CD4-positive, CD25-positive, alpha-beta regulatory T cell (primary cell): ENCODE measurements around the gene GPS1. TPM values are rescaled to one million over a fixed set of nuclear protein-coding genes. Genes with fewer than 3 reads are reported as not detected.

Experiments
- ATAC-seq, 2 donors: fragments of 150-1000 bp; cut with Tn5 transposase; one replicate each; pipeline ENCODE4 v1.10.0; 2021; ENCODE audit warnings: low read depth in 2 of 2, moderate number of reproducible peaks in 2 of 2, moderate library complexity in 1 of 2
- DNase-seq, 3 donors: peaks; one replicate each; pipeline versions ENCODE4 v3.0.0 to v3.0.0-alpha.2; 2012 to 2022; ENCODE audit warnings: mixed read lengths in 1 of 3
- H3K27ac ChIP-seq: one replicate; pipeline ENCODE4 v1.7.0; 2013; ENCODE audit warnings: mild to moderate bottlenecking, low read length; ENCODE audit not compliant: insufficient read depth, poor library complexity, severe bottlenecking
- H3K27me3 ChIP-seq: one replicate; pipeline ENCODE4 v1.7.0; 2013; ENCODE audit warnings: low read length; ENCODE audit not compliant: control insufficient read depth, insufficient read depth
- H3K36me3 ChIP-seq: one replicate; pipeline ENCODE4 v1.7.0; 2013; ENCODE audit warnings: mild to moderate bottlenecking, low read length, moderate library complexity; ENCODE audit not compliant: control insufficient read depth, insufficient read depth
- H3K4me1 ChIP-seq: 2 replicates; pipeline ENCODE4 v1.7.0; 2013; ENCODE audit warnings: mild to moderate bottlenecking, low read length; ENCODE audit not compliant: insufficient read depth, control insufficient read depth, poor library complexity, severe bottlenecking
- H3K4me3 ChIP-seq: one replicate; pipeline ENCODE4 v1.7.0; 2013; ENCODE audit warnings: low read depth, mild to moderate bottlenecking, low read length, moderate library complexity
- H3K9me3 ChIP-seq, 2 experiments: 1 replicate in 1 of 2; 2 replicates in 1 of 2; pipeline ENCODE4 v1.7.0; 2013; ENCODE audit warnings: low read length in 2 of 2, mild to moderate bottlenecking in 1 of 2, moderate library complexity in 1 of 2; ENCODE audit not compliant: control insufficient read depth in 2 of 2
- H3K27ac Mint-ChIP-seq, 3 donors: one replicate each; pipeline ENCODE4 v1.8.0; 2020 to 2022; ENCODE audit warnings: mild to moderate bottlenecking in 3 of 3, mixed read lengths in 3 of 3, moderate library complexity in 2 of 3
- H3K27me3 Mint-ChIP-seq: one replicate; pipeline ENCODE4 v1.8.0; 2022; ENCODE audit warnings: mild to moderate bottlenecking, mixed read lengths
- H3K36me3 Mint-ChIP-seq: one replicate; pipeline ENCODE4 v1.8.0; 2020; ENCODE audit warnings: mixed read lengths
- H3K4me1 Mint-ChIP-seq, 4 donors: one replicate each; pipeline ENCODE4 v1.8.0; 2020 to 2022; ENCODE audit warnings: mixed read lengths in 4 of 4, mild to moderate bottlenecking in 1 of 4
- H3K4me3 Mint-ChIP-seq, 4 donors: one replicate each; pipeline ENCODE4 v1.8.0; 2020 to 2022; ENCODE audit warnings: mild to moderate bottlenecking in 4 of 4, mixed read lengths in 4 of 4, moderate library complexity in 3 of 4
- H3K9me3 Mint-ChIP-seq, 7 donors: one replicate each; pipeline ENCODE4 v1.8.0; 2020 to 2022; ENCODE audit warnings: mixed read lengths in 7 of 7, mild to moderate bottlenecking in 3 of 7, moderate library complexity in 2 of 7
- polyA plus RNA-seq, 4 donors: library from polyadenylated mRNA; unstranded; fragments of 300-500 nt; fragmentation: Illumina TruSeq; gene quantifications; one replicate each; pipeline ENCODE4 v1.2.3, GENCODE V29; 2021
- total RNA-seq: library from RNA; stranded (reverse); gene quantifications from one replicate; pipeline ENCODE4 v1.2.3, GENCODE V29; 2022

Gene GPS1
- total and polyA plus RNA-seq, 5 donors from 2014 or later = 87.5 to 170 (median 153) TPM

DNA sequence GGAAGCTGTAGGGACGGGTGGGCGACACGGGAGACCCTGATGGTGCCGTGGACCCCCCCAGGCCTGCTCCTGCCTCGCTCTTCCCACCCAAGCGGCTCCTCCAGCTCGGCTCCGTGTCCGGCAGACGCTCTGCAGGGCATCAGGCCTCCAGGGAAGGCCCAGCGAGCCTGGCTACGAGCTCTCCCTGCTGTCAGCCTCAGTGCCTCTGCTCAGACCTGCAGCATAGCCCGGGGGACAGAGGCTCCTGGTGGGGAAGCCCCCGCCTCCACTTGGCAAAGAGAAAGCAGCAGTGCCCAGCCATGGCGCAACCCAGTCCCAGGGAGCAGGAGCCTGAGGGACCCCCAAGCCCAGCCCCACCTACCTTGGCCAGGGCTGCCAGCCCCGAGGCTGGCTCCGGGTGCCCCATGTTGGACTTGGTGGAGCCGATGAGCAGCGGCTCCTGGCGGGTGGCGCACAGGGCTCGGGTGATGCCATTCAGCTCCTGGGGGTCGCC, 40.4 kb downstream of the GPS1 start:
- no peak overlapping the region for H3K27ac Mint-ChIP-seq
- peaks cover 0 to 4% (median 0%) of the 10 kb centered on the region in 4 donors for H3K4me1 Mint-ChIP-seq
- H3K27me3 ChIP-seq = no peaks in the 10 kb centered on the region
- no peak for DNase-seq
- no peak for ATAC-seq
- H3K36me3 Mint-ChIP-seq = no peaks in the 10 kb centered on the region
- no peak overlapping the region for H3K27ac ChIP-seq
- H3K4me1 ChIP-seq = peaks cover 10% of the 10 kb centered on the region
- H3K4me3 ChIP-seq = no peak overlapping the region
- no peaks in the 10 kb centered on the region for H3K9me3 Mint-ChIP-seq
- H3K36me3 ChIP-seq = peaks cover 20% of the 10 kb centered on the region
- H3K9me3 ChIP-seq = no peaks in the 10 kb centered on the region
- no peaks in the 10 kb centered on the region for H3K27me3 Mint-ChIP-seq
- H3K4me3 Mint-ChIP-seq = no peak overlapping the region

DNA sequence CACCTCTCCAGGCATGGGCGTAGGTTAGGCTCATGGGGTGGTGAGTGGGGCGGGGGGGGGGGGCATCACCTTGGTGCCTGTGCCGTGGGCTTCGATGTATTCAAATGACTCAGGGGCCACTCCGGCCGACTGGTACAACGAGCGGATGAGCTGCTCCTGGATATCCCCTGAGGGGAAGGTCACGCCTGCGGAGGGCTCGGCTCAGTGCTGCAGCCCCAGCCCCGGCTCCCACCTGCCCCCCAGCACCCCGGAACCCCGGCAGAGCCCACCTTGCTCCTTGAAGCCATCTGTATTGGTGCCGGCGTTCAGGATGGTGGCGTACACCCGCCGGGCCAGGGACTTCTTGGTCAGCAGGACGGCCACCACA, 40.9 kb downstream of the GPS1 start:
- DNase-seq (no peak), ATAC-seq (no peak)
- no peak overlapping the region for H3K4me3 ChIP-seq
- peaks cover 20% of the 10 kb centered on the region for H3K36me3 ChIP-seq
- H3K27ac Mint-ChIP-seq = no peak overlapping the region
- H3K9me3 ChIP-seq = no peaks in the 10 kb centered on the region
- H3K27me3 ChIP-seq = no peaks in the 10 kb centered on the region
- H3K9me3 Mint-ChIP-seq = no peaks in the 10 kb centered on the region
- H3K4me3 Mint-ChIP-seq = no peak overlapping the region
- no peaks in the 10 kb centered on the region for H3K36me3 Mint-ChIP-seq
- peaks cover 12% of the 10 kb centered on the region for H3K4me1 ChIP-seq
- no peaks in the 10 kb centered on the region for H3K27me3 Mint-ChIP-seq
- peaks cover 0 to 4% (median 0%) of the 10 kb centered on the region in 4 donors for H3K4me1 Mint-ChIP-seq
- no peak overlapping the region for H3K27ac ChIP-seq

- Histone ChIP-seq H3K4me1 (peaks cover 12% of the 10 kb centered on the region), H3K9me3 (no peaks in the 10 kb centered on the region), H3K27ac (no peak overlapping the region), H3K4me3 (no peak overlapping the region), H3K27me3 (no peaks in the 10 kb centered on the region), H3K36me3 (peaks cover 18% of the 10 kb centered on the region)
- H3K27me3 Mint-ChIP-seq = no peaks in the 10 kb centered on the region
- peaks cover 0 to 4% (median 0%) of the 10 kb centered on the region in 4 donors for H3K4me1 Mint-ChIP-seq
- H3K9me3 Mint-ChIP-seq = no peaks in the 10 kb centered on the region
- H3K36me3 Mint-ChIP-seq = no peaks in the 10 kb centered on the region
- H3K27ac Mint-ChIP-seq = no peak overlapping the region
- no peak overlapping the region for H3K4me3 Mint-ChIP-seq
- no peak for DNase-seq
- no peak for ATAC-seq
Measured at GRCh38 chr17:82092995-82093751, 41.5 kb downstream of the GPS1 start.

DNA sequence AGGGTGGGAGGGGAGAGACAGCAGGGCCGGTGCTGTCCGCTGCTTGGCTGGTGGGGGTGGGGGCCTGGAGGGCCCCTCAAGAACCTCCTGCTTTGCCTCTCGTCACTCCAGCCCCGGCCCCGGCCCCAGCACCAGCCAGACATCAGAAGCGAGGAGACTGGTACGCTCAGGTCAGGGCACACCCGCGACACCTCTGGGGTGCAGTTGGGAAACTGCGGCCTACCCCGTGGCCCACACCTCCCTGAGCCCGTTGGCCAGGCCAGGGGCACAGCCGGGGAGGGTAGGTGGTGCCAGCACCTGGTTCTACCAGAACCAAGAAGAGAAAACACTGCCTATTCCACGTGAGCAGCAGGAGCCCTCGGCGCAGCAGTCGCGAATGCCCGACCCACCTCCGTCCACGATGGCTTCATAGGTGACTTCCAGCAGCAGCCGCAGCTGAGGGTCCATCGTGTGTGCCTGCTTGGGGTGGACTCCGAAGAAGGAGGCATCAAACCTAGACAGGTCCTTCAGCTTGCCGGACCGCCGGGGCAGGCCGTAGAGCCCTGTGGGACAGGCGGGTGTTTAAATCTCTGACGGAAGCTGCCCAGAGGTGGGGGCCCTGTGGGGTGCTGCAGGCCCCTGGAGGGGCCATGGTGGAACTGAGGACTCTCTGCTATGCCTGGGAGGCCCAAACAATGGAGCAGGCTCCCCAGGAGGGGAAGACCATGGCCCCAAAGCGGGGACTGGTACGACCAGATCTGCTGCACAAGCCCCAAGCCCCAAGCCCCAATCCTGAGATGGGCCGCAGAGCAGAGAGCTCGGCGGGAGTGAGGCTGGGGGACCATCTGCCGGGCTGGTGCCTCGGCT, 43.5 kb downstream of the GPS1 start:
- H3K27ac ChIP-seq = no peak overlapping the region
- Mint-ChIP-seq H3K27ac (no peak overlapping the region), H3K27me3 (no peaks in the 10 kb centered on the region), H3K4me3 (peak overlapping the region in 3 of 4 donors; percentile 16 to 58 (median 35)), H3K4me1 (peaks cover 0 to 13% (median 2%) of the 10 kb centered on the region in 4 donors), H3K36me3 (no peaks in the 10 kb centered on the region), H3K9me3 (no peaks in the 10 kb centered on the region)
- no peaks in the 10 kb centered on the region for H3K27me3 ChIP-seq
- no peaks in the 10 kb centered on the region for H3K9me3 ChIP-seq
- no peak overlapping the region for H3K4me3 ChIP-seq
- ATAC-seq (no peak), DNase-seq (no peak)
- peaks cover 21% of the 10 kb centered on the region for H3K4me1 ChIP-seq
- peaks cover 10% of the 10 kb centered on the region for H3K36me3 ChIP-seq

GRCh38 chr17:82095777-82096708, 44.3 kb downstream of the GPS1 start:
- Mint-ChIP-seq H3K27ac (no peak overlapping the region), H3K4me1 (peaks cover 0 to 13% (median 2%) of the 10 kb centered on the region in 4 donors), H3K27me3 (no peaks in the 10 kb centered on the region), H3K36me3 (no peaks in the 10 kb centered on the region), H3K9me3 (no peaks in the 10 kb centered on the region), H3K4me3 (peak overlapping the region; percentile 35 to 52 (median 42))
- Histone ChIP-seq H3K27ac (no peak overlapping the region), H3K9me3 (no peaks in the 10 kb centered on the region), H3K4me1 (peaks cover 21% of the 10 kb centered on the region), H3K27me3 (no peaks in the 10 kb centered on the region), H3K36me3 (peaks cover 10% of the 10 kb centered on the region), H3K4me3 (no peak overlapping the region)
- no peak for DNase-seq
- no peak for ATAC-seq

DNA sequence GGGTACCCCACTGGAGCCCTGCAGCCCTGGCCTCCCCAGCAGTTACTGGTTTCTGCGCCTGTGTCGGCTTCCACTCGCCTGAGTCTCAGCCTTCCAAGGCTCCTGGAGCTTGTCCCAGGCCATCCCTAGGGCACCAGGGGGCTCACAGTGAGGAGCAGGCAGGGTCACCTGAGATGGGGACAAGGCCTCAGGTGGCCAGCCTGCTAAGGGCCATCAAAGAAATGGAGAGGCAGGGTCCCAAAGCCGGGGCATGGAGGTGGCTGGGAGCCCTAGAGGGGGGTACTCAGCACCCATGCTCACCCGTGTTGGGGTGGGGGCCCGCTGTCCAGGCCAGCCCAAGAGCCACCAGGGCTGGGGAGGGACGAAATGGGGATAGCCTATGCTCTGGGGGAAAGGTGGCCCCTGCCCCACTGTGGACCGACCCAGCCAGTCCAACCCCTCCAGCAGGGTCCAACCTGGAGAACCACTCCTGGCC, 45.0 kb downstream of the GPS1 start:
- H3K9me3 ChIP-seq = no peaks in the 10 kb centered on the region
- H3K4me3 Mint-ChIP-seq = peak overlapping the region; percentile 47 to 89 (median 71)
- H3K4me1 ChIP-seq = peaks cover 21% of the 10 kb centered on the region
- no peak for ATAC-seq
- H3K36me3 ChIP-seq = peaks cover 8% of the 10 kb centered on the region
- H3K4me1 Mint-ChIP-seq = peaks cover 0 to 15% (median 2%) of the 10 kb centered on the region in 4 donors
- no peak overlapping the region for H3K4me3 ChIP-seq
- no peak overlapping the region for H3K27ac ChIP-seq
- DNase-seq = no peak
- H3K9me3 Mint-ChIP-seq = no peaks in the 10 kb centered on the region
- H3K27me3 ChIP-seq = no peaks in the 10 kb centered on the region
- no peaks in the 10 kb centered on the region for H3K27me3 Mint-ChIP-seq
- no peaks in the 10 kb centered on the region for H3K36me3 Mint-ChIP-seq
- H3K27ac Mint-ChIP-seq = peak overlapping the region in 1 of 3 donors; percentile 9
